Measurements from ENCODE around the gene GSX2. TPM values are rescaled to one million over a fixed set of nuclear protein-coding genes. Genes with fewer than 3 reads are reported as not detected.

The GSX2 gene
- total and polyA plus RNA-seq, 2 experiments from 2014 or later, result not detected

DNA sequence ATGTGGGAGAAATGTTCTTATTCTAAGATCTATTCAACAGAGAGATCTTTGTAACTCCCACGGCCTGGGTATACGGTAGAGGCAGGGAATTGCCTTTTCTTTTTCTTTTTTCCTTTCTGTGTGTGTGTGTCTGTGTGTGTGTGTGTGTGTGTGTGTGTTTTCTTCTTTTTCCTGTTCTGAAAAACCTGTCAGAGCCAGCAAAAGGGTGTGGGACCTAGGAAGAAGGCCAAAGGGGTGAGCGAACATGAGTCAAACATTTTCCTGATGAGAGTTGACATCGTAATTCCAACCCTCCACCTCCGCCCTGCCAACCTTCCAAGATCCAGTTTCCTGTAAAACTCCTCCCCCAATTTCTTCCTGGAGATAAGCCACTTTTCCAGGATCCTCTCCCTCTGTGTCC, 32.8 kb upstream of the GSX2 start:
- no peaks in the 10 kb centered on the region for H3K9me3 ChIP-seq (ENCODE audit: low read depth)
- TF ChIP-seq CTCF (IDR thresholded peaks at IDR 0.05; ENCODE audit: low read depth, low read length), result no peak
- no peak overlapping the region for H3K27ac ChIP-seq
- DNase-seq (ENCODE audit: low read depth in 1 of 2, low spot score in 1 of 2), result peak in 1 of 2 donors; percentile 81
- no peaks in the 10 kb centered on the region for H3K27me3 ChIP-seq
- no peaks in the 10 kb centered on the region for H3K36me3 ChIP-seq
- H3K4me1 ChIP-seq (ENCODE audit: low read depth), result peaks cover 13% of the 10 kb centered on the region
- no peak overlapping the region for H3K4me3 ChIP-seq

DNA sequence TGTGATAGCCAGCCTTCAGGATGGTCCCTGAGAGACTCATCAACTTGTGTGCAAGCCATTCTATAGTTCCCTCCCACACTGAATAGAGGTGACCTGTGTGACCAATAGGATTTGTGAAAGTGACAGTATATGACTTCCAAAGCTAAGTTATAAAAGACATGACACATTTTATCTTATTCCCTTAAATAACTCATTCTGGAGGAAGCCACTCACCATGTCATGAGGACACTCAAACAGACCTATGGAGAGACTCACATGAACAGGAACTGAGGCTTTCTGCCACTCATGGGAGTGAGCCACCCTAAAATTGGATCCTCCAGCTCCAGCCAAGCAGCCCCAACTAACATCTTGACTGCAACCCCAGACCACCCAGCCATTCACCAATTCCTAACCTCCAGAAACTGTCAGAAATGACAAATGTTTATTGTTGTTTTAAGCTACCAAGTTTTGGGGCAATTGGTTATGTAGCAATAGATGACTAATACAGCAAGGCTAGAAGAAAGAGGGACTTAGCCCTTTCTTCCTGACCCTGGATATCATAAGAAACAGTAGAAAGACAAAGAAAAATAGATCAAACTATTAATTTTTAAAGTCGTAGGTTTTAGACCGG, 26.6 kb upstream of the GSX2 start:
- Histone ChIP-seq H3K4me3 (no peak overlapping the region), H3K27me3 (no peaks in the 10 kb centered on the region), H3K27ac (no peak overlapping the region), H3K9me3 (ENCODE audit: low read depth) (no peaks in the 10 kb centered on the region), H3K36me3 (no peaks in the 10 kb centered on the region), H3K4me1 (ENCODE audit: low read depth) (no peaks in the 10 kb centered on the region)
- DNase-seq (ENCODE audit: low read depth in 1 of 2, low spot score in 1 of 2), result peak in 1 of 2 donors; percentile 44
- TF ChIP-seq CTCF (IDR thresholded peaks at IDR 0.05; ENCODE audit: low read depth, low read length), result no peak

- no peak for TF ChIP-seq CTCF (IDR thresholded peaks at IDR 0.05; ENCODE audit: low read depth, low read length)
- H3K36me3 ChIP-seq, result no peaks in the 10 kb centered on the region
- no peak for DNase-seq (ENCODE audit: low read depth in 1 of 2, low spot score in 1 of 2)
Observed at GRCh38 chr4:54074381-54074780, 25.6 kb upstream of the GSX2 start.

GRCh38 chr4:54076673-54077072, 23.3 kb upstream of the GSX2 start:
- H3K27ac ChIP-seq, result no peak overlapping the region
- DNase-seq (ENCODE audit: low read depth in 1 of 2, low spot score in 1 of 2), result no peak
- no peaks in the 10 kb centered on the region for H3K4me1 ChIP-seq (ENCODE audit: low read depth)
- H3K4me3 ChIP-seq, result no peak overlapping the region
- no peaks in the 10 kb centered on the region for H3K27me3 ChIP-seq
- H3K9me3 ChIP-seq (ENCODE audit: low read depth), result no peaks in the 10 kb centered on the region
- H3K36me3 ChIP-seq, result no peaks in the 10 kb centered on the region
- no peak for TF ChIP-seq CTCF (IDR thresholded peaks at IDR 0.05; ENCODE audit: low read depth, low read length)

More at GRCh38 chr4:54074381-54074780, 25.6 kb upstream of the GSX2 start:
- H3K4me1 ChIP-seq (ENCODE audit: low read depth), result no peaks in the 10 kb centered on the region
- H3K4me3 ChIP-seq, result no peak overlapping the region
- H3K27me3 ChIP-seq, result no peaks in the 10 kb centered on the region
- H3K27ac ChIP-seq, result no peak overlapping the region
- no peaks in the 10 kb centered on the region for H3K9me3 ChIP-seq (ENCODE audit: low read depth)

- no peaks in the 10 kb centered on the region for H3K4me1 ChIP-seq (ENCODE audit: low read depth)
- H3K27me3 ChIP-seq, result no peaks in the 10 kb centered on the region
- no peak overlapping the region for H3K4me3 ChIP-seq
- H3K27ac ChIP-seq, result no peak overlapping the region
- H3K36me3 ChIP-seq, result no peaks in the 10 kb centered on the region
- DNase-seq (ENCODE audit: low read depth in 1 of 2, low spot score in 1 of 2), result no peak
- TF ChIP-seq CTCF (IDR thresholded peaks at IDR 0.05; ENCODE audit: low read depth, low read length), result no peak
- no peaks in the 10 kb centered on the region for H3K9me3 ChIP-seq (ENCODE audit: low read depth)
Observed at GRCh38 chr4:54077812-54078211, 22.2 kb upstream of the GSX2 start.

All from cardiac muscle cell (in vitro differentiated cells and primary cell).